Measurements from ENCODE around the gene CD300LF.

The CD300LF gene

GRCh38 chr17:74645010-74645409 lies 67.7 kb downstream of the CD300LF start:
- DNase-seq (ENCODE audit: low read depth in 4 of 4, low spot score in 1 of 4): no peak

- no peak for DNase-seq (ENCODE audit: low read depth in 4 of 4, low spot score in 1 of 4)
Measured at GRCh38 chr17:74644419-74644818, 68.3 kb downstream of the CD300LF start.
